ENCODE results near the gene ZNF491.

Gene ZNF491

GRCh38 chr19:11798391-11799330 lies at the start of gene ZNF491:
Gene ZNF491 (plus strand): TSS chr19:11798523. CDS start chr19:11805954, 7,431 bp downstream.
- peak within 1 kb of the TSS; percentile 80 for H3K27ac ChIP-seq
- TF ChIP-seq CTCF (IDR thresholded peaks at IDR 0.05) (peak; percentile 66), ZFX (IDR thresholded peaks at IDR 0.05; ENCODE audit: borderline replicate concordance) (no peak)

GRCh38 chr19:11749751-11750150 lies 48.6 kb upstream of the ZNF491 start:
- TF ChIP-seq ZFX (IDR thresholded peaks at IDR 0.05; ENCODE audit: borderline replicate concordance) (no peak), CTCF (IDR thresholded peaks at IDR 0.05) (no peak)
- no peak overlapping the region for H3K27ac ChIP-seq

DNA sequence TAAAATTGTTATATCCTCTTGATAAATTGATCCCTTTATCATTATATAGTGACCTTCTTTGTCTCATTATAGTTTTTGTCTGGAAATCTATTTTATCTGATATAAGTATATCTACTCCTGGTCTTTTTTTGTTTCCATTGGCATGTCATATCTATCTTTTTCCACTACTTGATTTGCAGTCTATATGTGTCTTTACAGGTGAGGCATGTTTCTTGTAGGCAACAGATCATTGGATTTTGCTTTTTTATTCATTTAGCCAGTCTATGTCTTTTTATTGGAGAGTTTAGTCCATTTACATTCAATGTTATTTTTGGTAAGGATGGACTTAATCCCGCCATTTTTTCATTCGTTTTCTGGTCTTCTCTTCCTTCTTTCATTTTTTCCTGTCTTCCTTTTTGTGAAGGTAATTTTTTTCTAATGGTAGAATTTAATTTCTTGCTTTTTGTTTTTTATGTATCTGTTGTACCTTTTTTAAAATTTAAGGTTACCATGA lies 46.0 kb upstream of the ZNF491 start:
- no peak overlapping the region for H3K27ac ChIP-seq
- TF ChIP-seq ZFX (IDR thresholded peaks at IDR 0.05; ENCODE audit: borderline replicate concordance) (no peak), CTCF (IDR thresholded peaks at IDR 0.05) (no peak)

GRCh38 chr19:11754663-11755062 lies 43.7 kb upstream of the ZNF491 start:
- no peak overlapping the region for H3K27ac ChIP-seq
- TF ChIP-seq ZFX (IDR thresholded peaks at IDR 0.05; ENCODE audit: borderline replicate concordance) (no peak), CTCF (IDR thresholded peaks at IDR 0.05) (no peak)

- H3K27ac ChIP-seq, result no peak overlapping the region
Measured at GRCh38 chr19:11756965-11757364, 41.4 kb upstream of the ZNF491 start.

DNA sequence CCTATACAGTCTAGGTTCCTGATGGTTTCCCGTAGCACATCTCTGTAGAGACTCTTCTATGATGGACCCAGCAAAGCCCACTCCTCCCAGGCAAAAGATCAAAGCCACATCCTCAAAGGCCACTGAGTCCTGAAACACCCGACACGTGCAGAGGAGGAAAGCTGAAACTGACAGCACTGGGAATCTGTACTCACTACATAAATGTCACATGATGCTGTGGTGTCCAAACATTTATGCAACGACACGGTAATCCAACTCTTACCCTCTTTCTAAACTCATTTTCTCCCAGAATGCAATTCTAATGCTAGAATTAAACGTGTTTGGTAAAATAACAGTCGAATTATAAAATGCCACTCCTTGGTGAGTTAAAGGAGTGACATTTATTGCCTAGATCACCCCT lies 38.5 kb upstream of the ZNF491 start:
- TF ChIP-seq CTCF (IDR thresholded peaks at IDR 0.05) (no peak), ZFX (IDR thresholded peaks at IDR 0.05; ENCODE audit: borderline replicate concordance) (no peak)

More at GRCh38 chr19:11756965-11757364, 41.4 kb upstream of the ZNF491 start:
- TF ChIP-seq ZFX (IDR thresholded peaks at IDR 0.05; ENCODE audit: borderline replicate concordance), result no peak
- no peak for TF ChIP-seq CTCF (IDR thresholded peaks at IDR 0.05)

DNA sequence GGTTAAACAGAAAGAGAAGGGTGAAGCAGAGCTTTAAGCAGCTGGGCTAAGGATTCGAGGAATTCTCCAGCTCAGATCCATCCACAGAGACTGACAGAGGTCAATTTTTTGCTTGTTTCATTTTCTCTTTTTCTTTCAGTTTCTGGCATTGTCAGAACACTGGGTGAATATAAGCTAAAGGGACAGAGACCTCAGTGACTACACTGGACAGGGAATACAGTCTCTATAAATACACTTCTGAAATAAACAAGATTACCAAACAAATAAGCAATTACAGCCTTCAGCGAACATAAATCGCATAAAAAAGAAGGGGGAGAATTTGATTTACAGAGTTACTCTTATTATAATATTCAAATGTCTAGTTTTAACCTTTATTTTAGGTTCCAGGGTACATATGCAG lies 35.2 kb upstream of the ZNF491 start:
- TF ChIP-seq CTCF (IDR thresholded peaks at IDR 0.05) (no peak), ZFX (IDR thresholded peaks at IDR 0.05; ENCODE audit: borderline replicate concordance) (no peak)
- no peak overlapping the region for H3K27ac ChIP-seq

More for the DNA sequence above, 38.5 kb upstream of the ZNF491 start:
- no peak overlapping the region for H3K27ac ChIP-seq
